K562 (cell line): ENCODE results near the gene SRP72. TPM values are rescaled to one million over a fixed set of nuclear protein-coding genes. Genes with fewer than 3 reads are reported as not detected.

Source experiments
- ARID2 ChIP-seq: fragments of 450-650 bp; IDR thresholded peaks from 2 replicates; pipeline ENCODE4 v1.6.1; 2017; ENCODE audit warnings: antibody characterized with exemption, mild to moderate bottlenecking
- ARNT ChIP-seq, 2 experiments: fragments of 450-650 bp; IDR thresholded peaks; 2 replicates each; pipeline ENCODE4 v1.6.1; 2016; ENCODE audit warnings: mild to moderate bottlenecking in 1 of 2
- ATF7 ChIP-seq: fragments of 450-650 bp; IDR thresholded peaks from 2 replicates; pipeline ENCODE4 v1.7.1; 2014; ENCODE audit warnings: mild to moderate bottlenecking, moderate library complexity
- ETV5 ChIP-seq: sonication (generic); formaldehyde crosslinking; IDR thresholded peaks from 2 replicates; pipeline ENCODE4 v1.4.0; 2020; ENCODE audit warnings: low read depth, mild to moderate bottlenecking, missing genetic modification reagents
- HNRNPH1 ChIP-seq: fragments of 200-400 bp; formaldehyde crosslinking; optimal IDR thresholded peaks from 2 replicates; pipeline ENCODE3; 2017; ENCODE audit warnings: low read depth, mild to moderate bottlenecking, low read length, moderate library complexity
- KDM5B ChIP-seq: fragments of 200-600 bp; sonication (generic); IDR thresholded peaks from 2 replicates; pipeline ENCODE4 v1.6.1; 2012; ENCODE audit warnings: low read depth, mild to moderate bottlenecking, moderate library complexity, low read length, control low read depth, inconsistent platforms; ENCODE audit not compliant: insufficient replicate concordance
- KLF6 ChIP-seq: fragments of 250-450 bp; sonication (Bioruptor Pico); IDR thresholded peaks from 2 replicates; pipeline ENCODE4 v1.4.0; 2020; ENCODE audit warnings: mild to moderate bottlenecking, moderate library complexity, borderline replicate concordance
- NFYB ChIP-seq: IDR thresholded peaks from 2 replicates; pipeline ENCODE4 v1.6.1; 2011; ENCODE audit warnings: mild to moderate bottlenecking, moderate library complexity; ENCODE audit not compliant: insufficient read length; ENCODE audit errors: extremely low read depth
- SLC30A9 ChIP-seq: fragments of 250-450 bp; sonication (Bioruptor Pico); IDR thresholded peaks from 2 replicates; pipeline ENCODE4 v1.8.0; 2022; ENCODE audit warnings: mild to moderate bottlenecking, moderate library complexity
- SMAD1 ChIP-seq: fragments of 150-350 bp; IDR thresholded peaks from 2 replicates; pipeline ENCODE4 v1.6.1; 2014; ENCODE audit warnings: low read length, low read depth; ENCODE audit not compliant: partially characterized antibody
- SMAD3 ChIP-seq: fragments of 450-650 bp; formaldehyde crosslinking; conservative IDR thresholded peaks from 2 replicates; pipeline ENCODE4 v1.4.0; 2020; ENCODE audit warnings: mild to moderate bottlenecking
- SRSF7 ChIP-seq: fragments of 200-400 bp; formaldehyde crosslinking; optimal IDR thresholded peaks from 2 replicates; pipeline ENCODE3; 2017; ENCODE audit warnings: mild to moderate bottlenecking, low read depth, low read length
- THRA ChIP-seq: fragments of 450-650 bp; IDR thresholded peaks from 2 replicates; pipeline ENCODE4 v1.6.1; 2017; ENCODE audit warnings: mild to moderate bottlenecking, moderate library complexity
- ZBTB49 ChIP-seq: sonication (generic); formaldehyde crosslinking; IDR thresholded peaks from 2 replicates; pipeline ENCODE4 v1.8.0; 2022; ENCODE audit warnings: missing genetic modification reagents, mild to moderate bottlenecking, borderline replicate concordance
- ZNF3 ChIP-seq: fragments of 250-450 bp; sonication (Bioruptor Pico); IDR thresholded peaks from 2 replicates; pipeline ENCODE4 v1.5.0; 2021; ENCODE audit warnings: mild to moderate bottlenecking, moderate library complexity
- ZNF444 ChIP-seq: fragments of 250-450 bp; sonication (Bioruptor Pico); IDR thresholded peaks from 2 replicates; pipeline ENCODE4 v1.4.0; 2020; ENCODE audit warnings: mild to moderate bottlenecking, moderate library complexity
- ZNF445 ChIP-seq: fragments of 250-450 bp; sonication (Bioruptor Pico); IDR thresholded peaks from 2 replicates; pipeline ENCODE4 v1.4.0; 2020; ENCODE audit warnings: low read depth, mild to moderate bottlenecking, moderate library complexity
- ZNF592 ChIP-seq: fragments of 450-650 bp; IDR thresholded peaks from 2 replicates; pipeline ENCODE4 v1.6.1; 2017; ENCODE audit warnings: antibody characterized with exemption, mild to moderate bottlenecking
- ZNF696 ChIP-seq: fragments of 250-450 bp; sonication (Bioruptor Pico); conservative IDR thresholded peaks from 2 replicates; pipeline ENCODE4 v1.4.0; 2020; ENCODE audit warnings: mild to moderate bottlenecking, moderate library complexity
- polyA plus RNA-seq, 8 experiments: library from polyadenylated mRNA; depleted of rRNA in 4 of 8; stranded (reverse) in 5 of 8; unstranded in 3 of 8; fragments of >200 nt; fragmentation: Nextera tagmentation in 2 of 8; fragmentation: Illumina TruSeq in 1 of 8; extraction: Ambion mirVana in 2 of 8; extraction: Trizol in 1 of 8; gene quantifications; 2 replicates each; pipeline versions ENCODE4 v1.2.1 to v1.2.3, GENCODE V29; 2011 to 2014; ENCODE audit warnings: inconsistent platforms in 1 of 8, missing spikeins in 1 of 8
- total RNA-seq, 7 experiments: library from RNA; depleted of rRNA in 6 of 7; stranded (reverse); fragments of >200 nt in 6 of 7; fragmentation: Illumina TruSeq in 2 of 7; extraction: Trizol in 2 of 7; gene quantifications; 2 replicates each; pipeline versions ENCODE4 v1.2.1 to v1.2.3, GENCODE V29; 2011 to 2021; ENCODE audit warnings: low replicate concordance in 1 of 7

The SRP72 gene
- total and polyA plus RNA-seq, 9 of the 15 experiments (the other 6 are each of a cell fraction or from before 2014, with no cell fraction given) = 124 to 341 (median 202) TPM

GRCh38 chr4:56530269-56531148, 63.1 kb downstream of the SRP72 start (continued):
- TF ChIP-seq ZBTB49 (CRISPR knock-in tag) (no peak), ARNT (IDR thresholded peaks at IDR 0.05) (no peak), SMAD1 (no peak), ETV5 (CRISPR knock-in tag) (0 out of 2 replicates have a peak, but pooled peaks have one; percentile 39), ZNF445 (CRISPR knock-in tag) (no peak), HNRNPH1 (no peak), THRA (no peak), SRSF7 (no peak), ZNF444 (CRISPR knock-in tag) (no peak), SLC30A9 (no peak), ZNF592 (0 out of 2 replicates have a peak, but pooled peaks have one; percentile 13), KLF6 (CRISPR knock-in tag) (no peak), KDM5B (peak; percentile 92), ZNF696 (CRISPR knock-in tag) (no peak), NFYB (no peak), ATF7 (no peak), SMAD3 (CRISPR knock-in tag) (no peak), ARID2 (no peak), ZNF3 (CRISPR knock-in tag) (no peak)
